GM19328 (cell line): ENCODE data around the gene ZNF593.
A peak's percentile ranks its signal among the peaks of the same experiment; 100 is the strongest.

ENCODE experiments used
- ATAC-seq: cut with Tn5 transposase; IDR thresholded peaks from one replicate; pipeline ENCODE4 v1.9.1; 2021; ENCODE audit warnings: mild to moderate bottlenecking, moderate library complexity; ENCODE audit not compliant: unreplicated experiment

Gene ZNF593

GRCh38 chr1:26169669-26170471 lies at the start of gene ZNF593:
Gene ZNF593, plus strand, starts transcription at chr1:26169908. Its CDS starts 76 bp downstream, at chr1:26169984.
- peak; percentile 87 for ATAC-seq

- ATAC-seq: no peak
These were observed 47.6 kb upstream of the ZNF593 start for GRCh38 chr1:26121854-26122773.

- no peak for ATAC-seq
These were observed 46.4 kb upstream of the ZNF593 start for GRCh38 chr1:26122988-26123973.

- ATAC-seq: no peak
These were observed 45.0 kb upstream of the ZNF593 start for GRCh38 chr1:26124418-26125331.

GRCh38 chr1:26125382-26125781 lies 44.3 kb upstream of the ZNF593 start:
- ATAC-seq: no peak

GRCh38 chr1:26125946-26126320 lies 43.8 kb upstream of the ZNF593 start:
- ATAC-seq: no peak

- no peak for ATAC-seq
These were observed 43.2 kb upstream of the ZNF593 start for GRCh38 chr1:26126321-26127084.

- ATAC-seq: no peak
These were observed 42.2 kb upstream of the ZNF593 start for GRCh38 chr1:26127235-26128163.

- ATAC-seq: no peak
These were observed 39.9 kb upstream of the ZNF593 start for GRCh38 chr1:26129778-26130177.

GRCh38 chr1:26130695-26131094 lies 39.0 kb upstream of the ZNF593 start:
- ATAC-seq: no peak

- no peak for ATAC-seq
These were observed 37.4 kb upstream of the ZNF593 start for GRCh38 chr1:26132128-26132833.

GRCh38 chr1:26132834-26133167 lies 36.9 kb upstream of the ZNF593 start:
- ATAC-seq: no peak

- ATAC-seq: no peak
These were observed 35.2 kb upstream of the ZNF593 start for GRCh38 chr1:26134466-26134865.

GRCh38 chr1:26138974-26139558 lies 30.6 kb upstream of the ZNF593 start:
- no peak for ATAC-seq

GRCh38 chr1:26142159-26142558 lies 27.5 kb upstream of the ZNF593 start:
- ATAC-seq: no peak

GRCh38 chr1:26145041-26145959 lies 24.4 kb upstream of the ZNF593 start:
- no peak for ATAC-seq
